ENCODE measurements around the gene RPAP2.
"Not testable (repeated sequence)": the region's sequence is repeated elsewhere in the genome, so short reads cannot be mapped to it uniquely, and the experiment has no call there.

Gene RPAP2

GRCh38 chr1:92298573-92299476, at the start of gene RPAP2, which contains the start of gene GLMN:
Gene RPAP2 (plus strand): TSS chr1:92299059. CDS start chr1:92299074, 15 bp downstream.
Gene GLMN (minus strand): TSS chr1:92298987. CDS start chr1:92297999, 988 bp downstream.
- DNase-seq (ENCODE audit: low spot score), result peak; percentile 93

DNA sequence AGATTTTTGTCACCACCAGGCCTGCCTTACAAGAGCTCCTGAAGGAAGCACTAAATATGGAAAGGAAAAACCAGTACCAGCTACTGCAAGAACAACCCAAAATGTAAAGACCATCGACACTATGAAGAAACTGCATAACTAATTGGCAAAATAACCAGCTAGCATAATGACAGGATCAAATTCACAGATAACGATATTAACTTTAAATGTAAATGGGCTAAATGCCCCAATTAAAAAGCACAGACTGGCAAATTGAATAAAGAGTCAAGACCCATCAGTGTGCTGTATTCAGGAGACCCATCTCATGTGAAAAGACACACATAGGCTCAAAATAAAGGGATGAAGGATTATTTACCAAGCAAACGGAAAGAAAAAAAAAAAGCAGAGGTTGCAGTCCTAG, 44.1 kb upstream of the RPAP2 start:
- not testable (repeated sequence) for DNase-seq (ENCODE audit: low spot score)

DNA sequence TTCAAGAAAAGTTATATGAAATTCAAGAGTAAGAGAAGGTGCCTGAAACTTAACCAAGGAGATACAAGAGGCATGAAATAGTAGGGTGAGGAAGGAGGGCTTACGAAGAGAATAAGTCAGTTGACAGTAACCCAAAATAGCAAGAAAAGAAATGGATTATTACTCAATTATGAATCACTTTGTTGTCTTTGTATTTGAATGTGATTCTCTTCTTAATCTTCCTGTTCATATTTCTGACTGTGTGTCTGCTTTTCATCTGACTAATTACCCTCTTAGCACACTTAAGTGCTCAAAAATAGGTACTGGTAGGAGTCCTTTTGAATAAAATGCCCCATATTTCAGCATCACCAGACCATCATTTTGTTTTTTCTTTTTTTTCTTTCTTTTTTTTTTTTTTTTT, 39.5 kb upstream of the RPAP2 start:
- DNase-seq (ENCODE audit: low spot score), result no peak

DNA sequence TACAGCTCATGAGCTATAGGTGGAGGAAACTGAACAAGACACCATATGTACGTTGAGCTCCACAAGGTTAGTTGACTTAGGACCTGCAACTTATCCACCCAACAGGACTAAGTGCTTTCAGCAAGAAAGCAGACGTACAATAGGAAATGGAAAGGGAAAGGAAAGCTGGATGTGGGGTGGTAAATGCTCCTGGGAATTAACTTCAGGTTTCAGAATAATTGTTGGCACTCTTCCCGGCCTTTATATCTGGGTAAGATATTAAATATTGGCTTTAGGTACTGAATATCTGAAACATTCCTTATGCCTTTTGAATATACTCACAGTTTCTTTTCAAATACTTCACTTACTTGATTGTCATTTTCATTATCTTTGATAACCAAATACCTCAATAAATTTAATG, 36.3 kb upstream of the RPAP2 start:
- DNase-seq (ENCODE audit: low spot score), result no peak

DNA sequence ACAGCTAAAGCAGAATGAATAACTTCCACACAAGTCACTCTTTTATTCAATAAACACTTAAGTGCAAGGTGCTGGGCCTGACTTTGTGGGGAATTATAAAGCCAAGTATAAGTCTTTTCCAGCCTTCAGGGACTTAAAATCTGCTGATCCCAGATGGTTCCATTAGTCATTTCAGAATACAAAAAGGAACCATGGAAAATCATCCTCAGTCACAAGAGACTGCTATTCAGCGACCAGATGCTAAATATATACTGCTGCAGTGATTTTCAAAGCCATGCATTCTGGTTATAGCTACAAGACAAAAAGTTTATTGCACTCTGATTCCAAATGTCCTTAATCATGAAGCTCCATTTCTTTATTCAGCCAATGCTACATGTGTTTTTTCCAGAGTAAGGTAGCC, 25.8 kb upstream of the RPAP2 start:
- no peak for DNase-seq (ENCODE audit: low spot score)

- no peak for DNase-seq (ENCODE audit: low spot score)
Measured at GRCh38 chr1:92274939-92275338, 23.9 kb upstream of the RPAP2 start.

GRCh38 chr1:92276082-92276481, 22.8 kb upstream of the RPAP2 start:
- DNase-seq (ENCODE audit: low spot score), result no peak

DNA sequence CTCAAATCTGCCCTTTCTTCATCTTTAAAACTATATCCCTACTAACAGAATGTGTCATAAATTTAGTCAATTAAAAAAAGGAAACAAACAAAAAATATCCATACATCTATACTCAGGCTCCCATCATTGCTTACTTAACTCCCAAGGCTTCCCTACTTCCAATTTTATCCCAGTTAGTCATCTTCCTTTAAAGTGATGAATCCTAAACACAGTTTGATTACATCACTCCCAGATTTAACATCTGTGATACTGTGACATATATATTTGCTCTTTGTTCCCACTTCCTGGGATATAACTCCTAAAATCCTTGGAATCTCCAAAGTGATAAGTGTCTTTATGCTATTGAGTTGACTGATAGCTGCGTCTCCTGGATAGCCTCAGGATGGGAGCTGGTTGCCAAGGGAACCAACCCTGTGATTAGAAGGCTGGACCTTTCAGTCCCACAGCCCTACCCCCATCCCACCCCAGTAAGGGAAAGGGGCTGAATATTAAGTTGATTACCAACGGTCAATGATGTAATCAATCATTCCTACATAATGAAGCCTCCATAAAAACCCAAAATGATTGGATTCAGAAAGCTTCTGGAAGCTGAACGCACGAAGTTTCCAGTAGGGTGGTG, 21.6 kb upstream of the RPAP2 start:
- no peak for DNase-seq (ENCODE audit: low spot score)

DNA sequence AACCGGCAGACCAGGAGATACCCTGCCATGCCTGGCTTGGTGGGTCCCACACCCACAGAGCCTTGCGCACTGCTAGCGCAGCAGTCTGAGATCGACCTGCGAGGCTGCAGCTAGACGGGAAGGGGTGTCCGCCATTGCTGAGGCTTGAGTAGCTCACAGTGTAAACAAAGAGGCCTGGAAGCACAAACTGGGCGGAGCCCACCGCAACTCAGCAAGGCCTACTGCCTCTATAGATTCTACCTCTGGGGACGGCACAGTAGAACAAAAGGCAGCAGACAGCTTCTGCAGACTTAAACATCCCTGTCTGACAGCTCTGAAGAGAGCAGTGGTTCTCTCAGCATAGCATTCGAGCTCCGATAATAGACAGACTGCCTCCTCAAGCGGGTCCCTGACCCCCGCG, 19.1 kb upstream of the RPAP2 start:
- not testable (repeated sequence) for DNase-seq (ENCODE audit: low spot score)

GRCh38 chr1:92281411-92281810, 17.4 kb upstream of the RPAP2 start:
- DNase-seq (ENCODE audit: low spot score), result not testable (repeated sequence)

DNA sequence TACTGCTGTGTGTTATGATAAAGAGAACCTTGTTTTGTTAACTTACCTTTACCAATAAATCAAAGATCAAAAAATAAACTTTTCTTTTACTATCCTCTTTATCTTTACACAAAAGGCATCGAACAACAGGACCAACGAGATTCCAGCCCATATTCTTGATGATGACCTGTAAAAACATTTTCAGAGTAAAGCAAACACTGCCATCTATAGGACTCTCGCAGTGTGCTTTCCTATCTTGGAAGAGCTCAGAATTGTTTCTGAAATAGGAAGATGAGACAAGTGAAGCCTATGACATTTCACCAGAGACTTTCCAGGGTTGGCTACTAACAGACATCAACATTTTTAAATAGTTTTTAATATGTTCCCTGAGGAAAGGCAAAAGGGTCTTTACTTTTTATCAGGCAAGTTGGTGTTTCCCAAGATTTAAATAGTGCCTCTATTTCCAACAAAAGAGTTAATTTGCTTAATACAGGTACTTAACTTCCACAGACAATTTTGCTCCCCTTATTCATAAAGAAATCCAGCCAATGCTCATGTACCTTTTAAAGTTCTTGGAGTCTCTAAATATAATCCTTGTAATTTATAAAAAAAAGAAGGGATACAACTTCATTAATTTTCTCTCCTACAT, 7.4 kb upstream of the RPAP2 start:
- peak; percentile 31 for DNase-seq (ENCODE audit: low spot score)

DNA sequence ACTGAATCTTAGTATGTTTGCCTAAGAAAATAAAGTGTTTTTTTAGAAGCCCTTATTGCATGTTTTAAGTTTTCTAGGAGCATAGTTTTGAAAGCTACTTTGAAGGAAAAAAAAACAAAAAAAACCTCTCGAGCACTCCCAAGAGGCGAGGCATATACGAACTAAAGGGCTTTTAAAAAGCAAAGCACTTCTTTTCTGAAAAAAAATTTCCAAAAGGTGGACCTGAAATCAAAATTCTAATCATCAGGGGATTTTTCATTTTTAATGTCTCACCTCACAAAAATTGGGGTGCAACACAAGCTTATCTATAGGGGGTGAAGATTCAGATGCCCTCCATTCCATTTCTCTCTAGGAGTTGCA, 666 bp upstream of the RPAP2 start:
- no peak for DNase-seq (ENCODE audit: low spot score)

DNA sequence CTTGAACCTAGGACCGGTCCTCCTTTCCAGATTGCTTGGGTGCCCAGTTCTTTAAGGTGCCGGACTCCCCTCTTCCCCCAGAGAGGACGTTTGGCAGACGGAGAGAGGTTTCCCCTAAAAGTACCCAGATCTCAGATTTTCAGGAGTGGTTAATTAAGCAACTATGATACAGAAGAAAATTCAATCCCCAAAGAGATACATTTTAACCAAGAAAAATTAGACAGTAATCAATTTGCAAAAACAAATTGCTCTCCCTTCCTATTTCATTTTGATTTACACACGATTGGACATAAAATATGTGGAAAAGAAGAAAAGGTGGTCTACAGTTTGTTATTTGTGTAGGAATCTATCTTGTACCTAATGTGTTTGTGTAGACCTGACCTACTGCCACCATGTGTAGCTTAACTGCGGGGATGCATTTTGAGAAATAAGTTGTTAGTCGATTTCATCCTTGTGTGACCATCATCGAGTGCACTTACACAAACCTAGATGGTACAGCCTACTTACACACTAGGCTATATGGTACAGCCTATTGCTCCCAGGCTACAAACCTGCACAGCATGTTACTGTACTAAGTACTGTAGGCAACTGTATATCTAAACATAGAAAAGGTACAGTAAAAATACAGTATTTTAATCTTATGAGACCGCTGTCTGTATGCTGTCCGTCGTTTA, 755 bp downstream of the RPAP2 start:
- no peak for DNase-seq (ENCODE audit: low spot score)

GRCh38 chr1:92301021-92301420, 2.2 kb downstream of the RPAP2 start:
- DNase-seq (ENCODE audit: low spot score), result no peak

DNA sequence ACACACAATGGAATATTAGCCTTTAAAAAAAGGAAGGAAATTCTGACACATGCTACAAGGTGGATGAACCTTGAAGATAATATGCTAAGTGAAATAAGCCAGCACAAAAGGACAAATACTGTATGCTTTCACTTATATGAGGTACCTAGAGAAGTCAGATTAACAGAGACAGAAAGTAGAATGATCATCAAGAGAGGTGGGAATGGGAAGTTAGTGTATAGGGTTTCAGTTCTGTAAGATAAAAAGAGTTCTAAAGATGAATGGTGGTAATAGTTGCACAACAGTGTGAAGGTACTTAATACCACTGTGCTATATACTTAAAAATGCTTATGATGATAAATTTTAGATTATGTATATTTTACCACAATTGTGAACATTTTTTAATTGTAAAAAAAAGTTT, 7.2 kb downstream of the RPAP2 start:
- DNase-seq (ENCODE audit: low spot score), result no peak

DNA sequence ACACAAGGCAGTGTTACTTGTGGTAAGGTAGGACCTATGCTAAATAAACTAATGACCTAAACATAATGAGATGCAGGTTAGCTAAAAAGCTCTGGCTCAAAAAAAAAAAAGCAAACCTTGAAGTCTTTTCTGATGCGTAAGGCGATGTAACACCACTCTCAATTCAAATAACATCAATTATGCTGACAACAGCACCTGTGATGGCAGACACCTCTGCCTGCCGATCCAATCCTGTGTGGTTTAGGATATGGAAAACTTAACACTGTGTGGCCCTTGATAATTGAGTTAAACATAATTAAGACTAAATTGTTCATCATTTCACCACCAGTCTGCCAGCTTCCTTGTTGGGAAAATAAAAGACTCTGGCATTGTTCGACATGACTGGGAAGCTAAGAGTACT, 9.1 kb downstream of the RPAP2 start:
- no peak for DNase-seq (ENCODE audit: low spot score)

DNA sequence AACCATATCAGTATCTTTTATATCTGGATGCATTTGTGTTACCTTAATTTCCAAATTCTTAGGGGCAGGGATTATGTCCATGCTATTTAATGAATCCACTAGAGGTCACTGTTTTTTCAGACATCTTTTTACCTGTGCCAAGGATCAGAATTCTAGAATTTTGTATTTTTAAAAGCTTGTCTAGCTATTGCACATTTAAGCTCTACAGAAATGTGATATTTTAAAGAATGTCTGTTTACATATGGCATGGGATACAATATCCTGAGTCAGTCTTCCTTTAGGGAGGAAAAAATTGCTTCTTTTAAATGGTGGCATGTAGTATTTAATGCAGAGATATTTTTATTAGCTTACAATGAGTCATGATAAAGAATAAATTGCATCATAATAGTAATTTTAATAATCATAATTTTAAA, 11.3 kb downstream of the RPAP2 start:
- peak; percentile 22 for DNase-seq (ENCODE audit: low spot score)

DNA sequence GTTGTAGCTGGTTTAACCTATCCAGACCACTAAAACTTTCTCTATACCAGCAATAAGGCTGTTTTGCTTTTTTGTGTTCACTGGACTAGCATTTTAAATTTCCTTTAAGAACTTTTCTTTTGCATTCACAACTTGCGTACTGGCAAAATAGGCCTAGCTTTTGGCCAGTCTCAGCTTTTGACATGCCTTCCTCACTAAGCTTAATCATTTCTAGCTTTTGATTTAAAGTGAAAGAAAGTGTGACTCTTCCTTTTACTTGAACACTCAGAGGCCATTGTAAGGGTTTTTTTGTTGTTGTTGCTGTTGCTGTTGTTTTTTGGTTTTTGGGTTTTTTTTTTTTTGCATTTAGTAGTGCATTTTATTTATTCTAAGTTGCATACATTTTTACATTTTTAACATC, 15.2 kb downstream of the RPAP2 start:
- DNase-seq (ENCODE audit: low spot score), result no peak

DNA sequence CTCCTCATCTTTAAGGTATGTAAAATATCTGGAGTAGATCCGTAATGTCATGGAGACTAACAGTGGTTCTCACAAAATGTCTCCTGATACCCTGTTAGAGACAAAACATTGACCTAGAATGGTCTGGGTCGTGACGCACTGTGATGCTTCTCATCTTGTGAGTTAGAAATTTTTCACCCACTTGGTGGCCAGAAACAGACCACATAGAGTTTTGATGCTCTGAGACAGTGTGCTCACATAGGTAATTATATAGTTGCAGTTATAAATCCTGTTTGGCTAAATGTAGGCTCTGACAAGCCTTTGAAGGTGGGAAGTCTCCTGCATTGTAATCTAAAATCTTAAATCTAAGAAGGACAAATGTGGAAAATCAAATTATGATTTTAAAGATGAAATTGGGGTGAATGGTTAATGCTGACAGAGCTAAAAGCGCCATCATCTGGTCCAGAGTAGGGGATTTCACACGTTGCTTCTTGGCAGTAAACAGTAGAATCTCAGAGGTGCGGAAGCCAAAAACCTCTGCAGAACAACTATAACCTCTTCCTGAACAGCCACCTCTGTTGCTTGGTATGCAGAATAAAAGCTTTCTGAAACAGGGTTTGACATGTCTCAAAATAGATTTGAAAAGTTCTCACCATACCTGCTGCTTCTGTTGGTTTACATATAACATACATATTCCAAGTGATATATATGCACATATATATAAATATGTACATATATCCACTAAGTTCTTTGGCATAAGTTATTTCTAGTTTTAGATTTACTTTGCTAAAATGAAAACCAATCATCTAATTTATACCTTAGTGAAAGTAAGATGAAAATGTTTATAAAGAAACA, 17.1 kb downstream of the RPAP2 start:
- DNase-seq (ENCODE audit: low spot score), result no peak

- no peak for DNase-seq (ENCODE audit: low spot score)
Measured at GRCh38 chr1:92317836-92318493, 19.1 kb downstream of the RPAP2 start.

Measured in iPS-NIHi11 (cell line).